HG02678 (cell line): ENCODE results near the gene DDX1.
A peak's percentile ranks its signal among the peaks of the same experiment; 100 is the strongest.
"Not testable (repeated sequence)": the region's sequence is repeated elsewhere in the genome, so short reads cannot be mapped to it uniquely, and the experiment has no call there.

Source experiments
- ATAC-seq: cut with Tn5 transposase; IDR thresholded peaks from one replicate; pipeline ENCODE4 v1.9.1; 2021; ENCODE audit warnings: mild to moderate bottlenecking, moderate library complexity; ENCODE audit not compliant: unreplicated experiment

Gene DDX1

GRCh38 chr2:15591692-15592463 is at the start of gene DDX1:
DDX1 (plus strand) TSS chr2:15591868; CDS start chr2:15591934, 66 bp downstream.
- ATAC-seq: peak; percentile 95

GRCh38 chr2:15542269-15542668 is 49.4 kb upstream of the DDX1 start:
- not testable (repeated sequence) for ATAC-seq

GRCh38 chr2:15543053-15543452 is 48.6 kb upstream of the DDX1 start:
- ATAC-seq: no peak

- ATAC-seq: no peak
Measured at GRCh38 chr2:15543541-15543940, 48.1 kb upstream of the DDX1 start.

GRCh38 chr2:15544227-15544626 is 47.4 kb upstream of the DDX1 start:
- no peak for ATAC-seq

- ATAC-seq: no peak
Measured at GRCh38 chr2:15546297-15547098, 45.2 kb upstream of the DDX1 start.

GRCh38 chr2:15547115-15547876 is 44.4 kb upstream of the DDX1 start:
- no peak for ATAC-seq

- ATAC-seq: no peak
Measured at GRCh38 chr2:15548974-15549373, 42.7 kb upstream of the DDX1 start.

GRCh38 chr2:15553519-15553918 is 38.1 kb upstream of the DDX1 start:
- no peak for ATAC-seq

GRCh38 chr2:15553951-15554350 is 37.7 kb upstream of the DDX1 start:
- no peak for ATAC-seq

- no peak for ATAC-seq
Measured at GRCh38 chr2:15554525-15555218, 37.0 kb upstream of the DDX1 start.

GRCh38 chr2:15555760-15556193 is 35.9 kb upstream of the DDX1 start:
- ATAC-seq: no peak

GRCh38 chr2:15556311-15556930 is 35.2 kb upstream of the DDX1 start:
- ATAC-seq: no peak

GRCh38 chr2:15557887-15558311 is 33.8 kb upstream of the DDX1 start:
- no peak for ATAC-seq

GRCh38 chr2:15559379-15560139 is 32.1 kb upstream of the DDX1 start:
- no peak for ATAC-seq

GRCh38 chr2:15560140-15560987 is 31.3 kb upstream of the DDX1 start:
- ATAC-seq: peak; percentile 32

GRCh38 chr2:15560988-15561573 is 30.6 kb upstream of the DDX1 start, which contains the start of gene NBAS:
NBAS (minus strand) TSS chr2:15561334; CDS start chr2:15561304, 30 bp downstream.
- ATAC-seq: peak; percentile 82
